Colonic mucosa (tissue), 4 donors: ENCODE results near the gene LYPD5. TPM values are rescaled to one million over a fixed set of nuclear protein-coding genes. Genes with fewer than 3 reads are reported as not detected.
"Not testable (repeated sequence)": the region's sequence is repeated elsewhere in the genome, so short reads cannot be mapped to it uniquely, and the experiment has no call there.

ENCODE experiments used
- DNase-seq: peaks from one replicate; pipeline ENCODE4 v3.0.0-alpha.2; 2020
- H3K27ac ChIP-seq: fragments of 200-600 bp; one replicate; pipeline ENCODE4 v1.8.0; 2021
- H3K27me3 ChIP-seq: fragments of 200-600 bp; one replicate; pipeline ENCODE4 v1.8.0; 2021
- H3K36me3 ChIP-seq: fragments of 200-600 bp; one replicate; pipeline ENCODE4 v1.8.0; 2021
- H3K4me1 ChIP-seq: fragments of 200-600 bp; one replicate; pipeline ENCODE4 v1.8.0; 2021; ENCODE audit warnings: mild to moderate bottlenecking
- H3K4me3 ChIP-seq: fragments of 200-600 bp; one replicate; pipeline ENCODE4 v1.8.0; 2021
- H3K9ac ChIP-seq, 2 donors: one replicate each; pipeline ENCODE4 v1.7.0; 2013; ENCODE audit warnings: control low read depth in 2 of 2, low read depth in 2 of 2, low read length in 2 of 2
- H3K9me3 ChIP-seq: fragments of 200-600 bp; one replicate; pipeline ENCODE4 v1.8.0; 2021
- intact Hi-C: fragments of 100-400 bp; cut with DNase I; formaldehyde crosslinking; loops from one replicate; pipeline ENCODE4 v1.14.1; 2022
- total RNA-seq, 2 donors: library from RNA; stranded (reverse); fragmentation: NEBNext Ultra II Directional in 1 of 2; extraction: Animal tissue kit (Norgen Biotek cat#: 25700) in 1 of 2; gene quantifications; one replicate each; pipeline ENCODE4 v1.2.1, GENCODE V29; 2021
- TF ChIP-seq, protein P1 (sequence below): fragments of 200-600 bp; IDR thresholded peaks from one replicate; pipeline ENCODE4 v1.8.0; 2022; ENCODE audit warnings: antibody characterized with exemption, mild to moderate bottlenecking
- donor health status: healthy.
- donor health status: DM: no; HTN: no; CAD: no.
- donor health status: DM: no; HTN: no; CAD: no.

Gene LYPD5
- total RNA-seq, 2 donors from 2014 or later: 3.3 to 3.9 TPM

DNA sequence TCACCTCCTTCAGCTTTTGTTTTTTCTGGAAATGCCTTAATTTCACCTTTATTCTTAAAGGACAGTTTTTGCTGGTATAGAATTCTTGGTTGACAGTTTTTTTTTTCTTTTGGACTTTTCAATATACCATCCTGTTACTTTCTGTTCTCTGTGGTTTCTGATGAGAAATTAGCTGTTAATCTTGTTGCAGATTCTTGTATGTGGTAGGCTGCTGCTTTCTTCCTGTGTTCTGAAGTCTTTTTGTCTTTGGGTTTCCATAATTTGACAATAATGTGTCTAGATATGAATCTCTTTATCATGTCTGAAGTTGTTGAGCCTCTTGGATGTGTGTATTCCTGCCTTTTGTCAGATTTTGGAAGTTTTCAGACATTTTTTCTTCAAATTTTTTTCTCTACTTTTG lies 36.9 kb upstream of the LYPD5 start:
- Histone ChIP-seq H3K36me3 (peaks cover 13% of the 10 kb centered on the region), H3K4me1 (no peaks in the 10 kb centered on the region), H3K4me3 (no peak overlapping the region), H3K27ac (no peak overlapping the region), H3K9ac (no peak overlapping the region), H3K9me3 (peaks cover 6% of the 10 kb centered on the region), H3K27me3 (no peaks in the 10 kb centered on the region)
- intact Hi-C loops: no loop called here
- TF ChIP-seq, protein P1, sequence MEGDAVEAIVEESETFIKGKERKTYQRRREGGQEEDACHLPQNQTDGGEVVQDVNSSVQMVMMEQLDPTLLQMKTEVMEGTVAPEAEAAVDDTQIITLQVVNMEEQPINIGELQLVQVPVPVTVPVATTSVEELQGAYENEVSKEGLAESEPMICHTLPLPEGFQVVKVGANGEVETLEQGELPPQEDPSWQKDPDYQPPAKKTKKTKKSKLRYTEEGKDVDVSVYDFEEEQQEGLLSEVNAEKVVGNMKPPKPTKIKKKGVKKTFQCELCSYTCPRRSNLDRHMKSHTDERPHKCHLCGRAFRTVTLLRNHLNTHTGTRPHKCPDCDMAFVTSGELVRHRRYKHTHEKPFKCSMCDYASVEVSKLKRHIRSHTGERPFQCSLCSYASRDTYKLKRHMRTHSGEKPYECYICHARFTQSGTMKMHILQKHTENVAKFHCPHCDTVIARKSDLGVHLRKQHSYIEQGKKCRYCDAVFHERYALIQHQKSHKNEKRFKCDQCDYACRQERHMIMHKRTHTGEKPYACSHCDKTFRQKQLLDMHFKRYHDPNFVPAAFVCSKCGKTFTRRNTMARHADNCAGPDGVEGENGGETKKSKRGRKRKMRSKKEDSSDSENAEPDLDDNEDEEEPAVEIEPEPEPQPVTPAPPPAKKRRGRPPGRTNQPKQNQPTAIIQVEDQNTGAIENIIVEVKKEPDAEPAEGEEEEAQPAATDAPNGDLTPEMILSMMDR: no peak
- no peak for DNase-seq

DNA sequence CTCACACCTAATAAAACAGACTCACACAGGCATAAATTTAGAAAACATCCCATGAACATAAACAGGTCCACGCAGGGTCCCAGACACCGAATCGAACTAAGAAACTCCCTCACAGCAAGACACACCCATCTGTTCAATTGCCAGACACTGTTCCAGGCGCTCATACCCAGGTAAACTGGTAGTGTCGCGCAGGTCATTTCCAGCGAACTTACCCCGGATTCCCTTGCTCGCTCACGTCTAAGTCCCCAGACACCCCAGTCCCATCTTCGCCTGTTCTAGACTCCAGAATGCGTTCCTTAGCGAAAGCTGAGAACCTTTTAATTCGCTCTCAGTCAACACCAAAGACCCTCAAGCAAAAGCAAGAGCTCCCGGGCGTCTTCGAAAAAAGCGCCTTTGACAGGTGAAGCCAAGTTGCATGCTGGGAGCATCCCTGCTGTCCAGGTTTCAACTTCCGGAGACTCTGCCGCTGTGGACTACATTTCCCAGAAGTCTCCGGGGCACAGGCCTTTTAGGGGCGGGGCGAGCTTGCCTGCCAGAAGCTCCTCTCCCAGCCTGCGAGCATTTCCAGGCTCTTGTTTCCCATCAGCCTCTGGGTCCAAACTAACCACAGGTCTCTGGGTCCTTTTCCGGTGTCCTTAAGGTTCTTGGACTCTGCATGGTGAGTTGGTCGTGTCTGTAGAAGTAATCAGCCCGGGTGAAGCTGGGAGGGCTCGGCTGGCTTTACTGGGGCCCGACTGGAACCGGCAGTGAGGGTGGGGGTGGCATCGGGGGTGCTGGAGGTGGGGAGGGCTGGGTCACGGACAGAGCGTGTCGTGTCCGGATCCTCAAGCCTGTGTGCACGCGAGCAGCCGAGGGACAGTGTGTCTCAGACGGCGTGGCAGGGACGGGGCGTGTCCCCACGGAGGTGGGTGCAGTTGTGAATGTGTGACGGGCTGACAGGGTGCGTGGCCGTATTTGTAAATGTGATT lies 24.8 kb upstream of the LYPD5 start, which contains the start of gene ZNF283:
TSS of gene ZNF283 (plus strand) at position 535 of the 968 bp plus-strand sequence. CDS start 6,184 bp downstream, outside the sequence.
- Histone ChIP-seq H3K9ac (peak within 1 kb of the TSS; percentile 40 to 78), H3K27me3 (no peaks in the 10 kb centered on the region), H3K36me3 (no peaks in the 10 kb centered on the region), H3K4me3 (peak within 1 kb of the TSS; percentile 53), H3K4me1 (no peaks in the 10 kb centered on the region), H3K27ac (peak within 1 kb of the TSS; percentile 32), H3K9me3 (no peaks in the 10 kb centered on the region)
- intact Hi-C loops: no loop called here
- TF ChIP-seq, protein P1: no peak
- DNase-seq: peak; percentile 95

DNA sequence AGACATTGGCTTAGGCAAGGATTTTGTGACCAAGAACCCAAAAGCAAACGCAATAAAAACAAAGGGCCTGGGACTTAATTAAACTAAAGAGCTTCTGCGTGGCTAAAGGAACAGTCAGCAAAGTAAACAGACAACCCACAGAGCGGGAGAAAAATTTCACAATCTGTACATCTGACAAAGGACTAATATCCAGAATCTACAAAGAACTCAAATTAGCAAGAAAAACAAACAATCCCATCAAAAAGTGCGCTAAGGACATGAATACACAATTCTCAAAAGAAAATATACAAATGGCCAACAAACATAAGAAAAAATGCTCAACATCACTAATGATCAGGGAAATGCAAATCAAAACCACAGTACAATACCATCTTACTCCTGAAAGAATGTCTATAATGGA lies 22.3 kb upstream of the LYPD5 start:
- intact Hi-C loops, H3K27ac ChIP-seq, H3K9me3 ChIP-seq, H3K27me3 ChIP-seq, DNase-seq, H3K9ac ChIP-seq, H3K4me1 ChIP-seq, H3K4me3 ChIP-seq, H3K36me3 ChIP-seq: not testable (repeated sequence)

DNA sequence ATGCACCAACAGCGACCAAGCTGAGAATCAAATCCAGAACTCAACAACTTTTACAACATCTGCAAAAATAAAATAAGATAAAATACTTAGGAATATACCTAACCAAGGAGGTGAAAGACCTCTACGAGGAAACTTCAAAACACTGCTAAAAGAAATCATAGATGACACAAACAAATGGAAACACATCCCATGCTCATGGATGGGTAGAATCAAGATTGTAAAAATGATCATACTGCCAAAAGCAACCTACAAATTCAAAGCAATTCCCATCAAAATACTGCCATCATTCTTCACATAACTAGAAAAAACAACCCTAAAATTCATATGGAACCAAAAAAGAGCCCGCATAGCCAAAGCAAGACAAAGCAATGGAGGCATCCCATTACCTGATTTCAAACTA lies 21.6 kb upstream of the LYPD5 start:
- intact Hi-C loops, H3K27me3 ChIP-seq, H3K9me3 ChIP-seq, H3K4me1 ChIP-seq, H3K4me3 ChIP-seq, H3K27ac ChIP-seq, DNase-seq, H3K36me3 ChIP-seq, H3K9ac ChIP-seq: not testable (repeated sequence)

DNA sequence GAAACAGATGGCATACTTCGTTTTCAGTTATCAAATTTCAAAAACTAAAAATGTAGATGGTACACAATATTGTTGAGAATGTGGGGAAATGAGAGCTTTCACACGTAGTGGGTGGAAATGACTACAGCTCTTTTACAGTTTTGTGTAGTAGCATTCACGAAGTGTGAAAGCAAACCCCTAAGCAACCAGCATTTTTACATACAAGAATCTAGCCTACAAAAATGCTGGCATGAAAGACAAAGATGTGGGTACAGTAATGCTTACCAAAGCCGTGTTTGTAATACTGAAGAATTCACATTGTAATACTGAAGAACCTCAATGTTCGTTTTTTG lies 18.6 kb upstream of the LYPD5 start:
- TF ChIP-seq, protein P1: no peak
- Histone ChIP-seq H3K9me3 (no peaks in the 10 kb centered on the region), H3K36me3 (no peaks in the 10 kb centered on the region), H3K4me1 (no peaks in the 10 kb centered on the region), H3K27ac (no peak overlapping the region), H3K9ac (no peak overlapping the region), H3K27me3 (no peaks in the 10 kb centered on the region), H3K4me3 (peak overlapping the region; percentile 24)
- intact Hi-C loops: no loop called here
- DNase-seq: no peak

DNA sequence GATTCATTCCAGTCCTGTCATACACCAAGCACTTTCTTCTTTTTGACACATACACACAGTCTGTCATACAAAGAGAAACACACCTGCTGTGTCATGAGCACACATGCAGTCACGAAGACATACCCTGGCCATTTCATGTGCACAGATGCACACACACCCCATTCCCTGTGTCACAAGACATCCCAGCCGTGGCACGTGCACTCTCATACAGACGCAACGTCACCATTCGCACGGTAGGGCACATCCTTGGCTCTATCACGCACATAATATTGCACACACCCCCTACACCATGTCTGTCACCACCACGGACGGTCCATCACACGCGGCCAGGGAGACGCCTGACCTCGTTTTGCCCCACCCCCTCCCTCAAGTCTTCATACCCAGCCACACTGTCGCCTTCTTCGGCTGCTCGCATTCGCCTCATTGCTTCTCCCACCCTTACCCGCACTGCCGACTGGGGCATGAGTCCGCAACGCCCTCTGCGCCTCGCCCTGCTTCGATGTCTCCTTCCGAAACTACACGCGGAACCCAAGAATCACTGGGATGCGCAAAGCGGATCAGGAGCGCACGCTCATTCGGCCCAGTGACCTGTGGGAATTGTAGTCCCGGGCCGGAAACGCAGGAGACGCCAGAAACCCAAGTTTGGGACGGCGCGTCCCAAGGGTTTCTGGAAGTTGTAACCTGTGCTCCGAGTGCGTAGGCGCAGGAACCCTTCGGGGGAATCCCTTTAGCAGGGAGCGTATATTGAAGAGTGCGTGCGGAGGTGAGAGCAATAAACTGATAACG lies 18.0 kb upstream of the LYPD5 start:
- intact Hi-C loops: no loop called here
- TF ChIP-seq, protein P1: no peak
- Histone ChIP-seq H3K9ac (no peak overlapping the region), H3K9me3 (no peaks in the 10 kb centered on the region), H3K27ac (no peak overlapping the region), H3K4me3 (peak overlapping the region; percentile 24), H3K27me3 (no peaks in the 10 kb centered on the region), H3K36me3 (no peaks in the 10 kb centered on the region), H3K4me1 (no peaks in the 10 kb centered on the region)
- DNase-seq: peak; percentile 41
